Mammary epithelial cell (primary cell): Measurements from ENCODE around the gene RPP30.

Experiments
- CTCF ChIP-seq, 2 donors: IDR thresholded peaks in 1 of 2; conservative IDR thresholded peaks in 1 of 2; 2 replicates each; pipeline ENCODE4 v1.5.1; 2011 to 2012; ENCODE audit warnings: inconsistent platforms in 2 of 2, low read length in 2 of 2, mild to moderate bottlenecking in 2 of 2, control low read depth in 1 of 2, low read depth in 1 of 2; ENCODE audit not compliant: insufficient read depth in 1 of 2; ENCODE audit errors: extremely low read depth in 1 of 2
- EZH2 ChIP-seq: IDR thresholded peaks from 2 replicates; pipeline ENCODE4 v1.6.1; 2012; ENCODE audit warnings: low read length, inconsistent platforms, borderline replicate concordance

GRCh38 chr10:90893190-90893589 lies 21.4 kb downstream of the RPP30 start:
- TF ChIP-seq CTCF (conservative IDR thresholded peaks at IDR 0.05 in 1 of 2, IDR thresholded peaks at IDR 0.05 in 1 of 2; ENCODE audit: extremely low read depth in 1 of 2, insufficient read depth in 1 of 2, low read depth in 1 of 2, low read length in 2 of 2) (no peak), EZH2 (no peak)
